ENCODE measurements around the gene NSFL1C. TPM values are rescaled to one million over a fixed set of nuclear protein-coding genes. Genes with fewer than 3 reads are reported as not detected.
"Not testable (repeated sequence)": the region's sequence is repeated elsewhere in the genome, so short reads cannot be mapped to it uniquely, and the experiment has no call there.

The NSFL1C gene
- 10 to 100 TPM; 57.7 to 63.1 TPM for total RNA-seq
- total RNA-seq: 31.5 to 40.7 reads per million in 2 donors

DNA sequence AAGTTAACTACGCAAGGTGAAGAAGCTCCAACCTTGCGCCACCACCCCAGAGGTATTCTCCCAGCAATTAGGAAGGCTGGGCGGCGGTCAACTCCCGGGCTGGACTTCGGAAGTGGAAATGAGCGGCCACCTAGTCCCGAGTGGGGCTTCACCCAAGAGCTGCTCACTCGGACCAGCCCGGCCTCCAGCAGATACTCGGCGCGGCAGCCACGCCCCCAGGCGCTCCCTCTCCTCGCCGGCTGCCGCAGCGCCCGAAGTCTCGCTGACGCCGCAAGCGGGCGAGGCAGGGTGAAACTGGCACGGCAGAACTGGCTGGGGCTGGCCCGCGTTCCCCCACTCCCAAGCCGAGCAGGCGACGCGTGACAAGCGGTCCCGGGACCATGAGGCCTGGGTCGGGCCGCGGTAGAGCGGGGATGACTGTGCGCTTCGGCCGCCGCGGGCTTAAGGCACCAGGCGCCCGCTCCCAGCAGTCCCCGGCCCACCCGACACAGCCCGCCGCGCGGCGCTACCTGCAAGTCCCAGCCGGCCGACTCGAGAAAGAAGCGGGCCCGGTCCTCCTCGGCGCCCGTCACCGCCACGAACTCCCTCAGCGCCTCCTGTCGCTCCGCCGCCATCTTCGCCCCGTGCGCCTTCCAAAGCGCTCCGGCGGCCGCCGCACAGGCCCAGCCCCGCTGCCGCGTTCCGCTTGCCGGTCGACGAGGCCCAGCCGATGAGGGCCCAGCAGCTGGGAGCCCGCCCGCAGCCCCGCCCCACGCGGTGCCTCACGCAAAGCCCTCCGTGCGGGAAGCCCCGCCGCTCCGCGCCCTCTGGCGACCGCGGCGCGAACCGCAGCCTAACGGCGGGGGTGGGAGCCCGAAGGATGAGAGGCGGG lies at the start of gene NSFL1C:
NSFL1C (minus strand) TSS at position 639 of the 871 bp plus-strand sequence; CDS start at position 614, 25 bp downstream.
- H3K4me1 Mint-ChIP-seq: peaks cover 34% of the 10 kb centered on the region
- peak; percentile 98 to 100 (median 99) for DNase-seq

DNA sequence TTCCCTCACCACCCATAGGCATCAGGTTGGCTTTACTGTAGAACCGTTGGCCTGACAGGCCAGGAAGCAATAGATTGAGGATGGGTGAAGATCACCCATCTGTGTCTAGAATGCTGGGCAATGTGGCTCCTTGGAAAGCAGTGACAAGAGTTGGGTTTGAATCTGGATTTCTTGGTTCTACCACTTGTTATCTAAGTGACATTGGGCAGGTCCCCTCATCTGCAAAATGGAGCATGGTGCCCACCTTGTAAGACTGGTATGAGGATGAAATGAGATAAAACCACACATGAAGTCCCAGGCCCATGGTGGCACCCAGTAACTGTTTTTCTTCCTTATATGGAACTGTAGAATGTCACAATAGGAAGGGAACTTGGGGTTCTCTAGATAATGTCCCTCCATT lies 47.2 kb upstream of the NSFL1C start:
- DNase-seq (no peak), ATAC-seq (no peak)
- Mint-ChIP-seq H3K4me3 (no peak overlapping the region), H3K36me3 (ENCODE audit: low read depth) (peaks cover 7% of the 10 kb centered on the region), H3K27me3 (peaks cover 37% of the 10 kb centered on the region), H3K27ac (no peak overlapping the region), H3K4me1 (no peaks in the 10 kb centered on the region)
- no peaks in the 10 kb centered on the region for H3K9me3 ChIP-seq (ENCODE audit: control insufficient read depth, low read length, poor library complexity, severe bottlenecking)

More for the DNA sequence above, at the start of gene NSFL1C:
- H3K4me3 Mint-ChIP-seq: peak within 1 kb of the TSS; percentile 86
- peaks cover 9% of the 10 kb centered on the region for H3K27me3 Mint-ChIP-seq
- no peaks in the 10 kb centered on the region for H3K36me3 Mint-ChIP-seq (ENCODE audit: low read depth)
- no peaks in the 10 kb centered on the region for H3K9me3 ChIP-seq (ENCODE audit: control insufficient read depth, low read length, poor library complexity, severe bottlenecking)
- H3K27ac Mint-ChIP-seq: peak within 1 kb of the TSS; percentile 75
- peak; percentile 97 for ATAC-seq

GRCh38 chr20:1509237-1509636 lies 42.6 kb upstream of the NSFL1C start:
- H3K27ac Mint-ChIP-seq: no peak overlapping the region
- H3K4me3 Mint-ChIP-seq: no peak overlapping the region
- ATAC-seq: peak; percentile 67
- peaks cover 7% of the 10 kb centered on the region for H3K36me3 Mint-ChIP-seq (ENCODE audit: low read depth)
- no peaks in the 10 kb centered on the region for H3K9me3 ChIP-seq (ENCODE audit: control insufficient read depth, low read length, poor library complexity, severe bottlenecking)
- peaks cover 59% of the 10 kb centered on the region for H3K27me3 Mint-ChIP-seq
- H3K4me1 Mint-ChIP-seq: no peaks in the 10 kb centered on the region
- no peak for DNase-seq

DNA sequence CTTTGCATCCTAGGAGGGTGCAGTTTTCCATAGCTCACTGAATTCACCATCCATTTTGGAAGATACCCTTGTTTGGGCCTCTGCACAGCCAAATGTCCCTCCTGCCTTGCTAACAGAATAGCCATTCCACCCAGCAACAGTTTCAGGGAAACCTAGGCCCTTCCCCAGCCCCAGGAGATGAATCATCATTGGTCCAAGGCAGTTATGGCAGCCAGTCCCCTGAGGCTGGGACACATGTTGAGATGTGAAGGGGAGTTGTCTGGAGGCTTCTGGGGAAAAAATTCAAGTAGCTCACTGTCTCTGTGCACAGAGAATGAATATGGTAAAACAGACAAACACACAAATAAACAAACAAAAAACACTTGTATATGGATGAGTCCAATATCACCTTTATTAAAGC lies 41.9 kb upstream of the NSFL1C start:
- DNase-seq (no peak), ATAC-seq (no peak)
- Mint-ChIP-seq H3K27me3 (peaks cover 61% of the 10 kb centered on the region), H3K36me3 (ENCODE audit: low read depth) (peaks cover 7% of the 10 kb centered on the region), H3K27ac (no peak overlapping the region), H3K4me1 (peaks cover 2% of the 10 kb centered on the region), H3K4me3 (no peak overlapping the region)
- no peaks in the 10 kb centered on the region for H3K9me3 ChIP-seq (ENCODE audit: control insufficient read depth, low read length, poor library complexity, severe bottlenecking)

- no peak overlapping the region for H3K27ac Mint-ChIP-seq
- no peak overlapping the region for H3K4me3 Mint-ChIP-seq
- peaks cover 8% of the 10 kb centered on the region for H3K36me3 Mint-ChIP-seq (ENCODE audit: low read depth)
- DNase-seq (no peak), ATAC-seq (no peak)
- H3K27me3 Mint-ChIP-seq: peaks cover 73% of the 10 kb centered on the region
- H3K9me3 ChIP-seq (ENCODE audit: control insufficient read depth, low read length, poor library complexity, severe bottlenecking): no peaks in the 10 kb centered on the region
- peaks cover 4% of the 10 kb centered on the region for H3K4me1 Mint-ChIP-seq
Measured at GRCh38 chr20:1507276-1507675, 40.6 kb upstream of the NSFL1C start.

- no peaks in the 10 kb centered on the region for H3K9me3 ChIP-seq (ENCODE audit: control insufficient read depth, low read length, poor library complexity, severe bottlenecking)
- Mint-ChIP-seq H3K27ac (no peak overlapping the region), H3K36me3 (ENCODE audit: low read depth) (peaks cover 4% of the 10 kb centered on the region), H3K4me3 (no peak overlapping the region), H3K4me1 (peaks cover 4% of the 10 kb centered on the region), H3K27me3 (peaks cover 74% of the 10 kb centered on the region)
- DNase-seq (no peak), ATAC-seq (no peak)
Measured at GRCh38 chr20:1505871-1506270, 39.2 kb upstream of the NSFL1C start.

DNA sequence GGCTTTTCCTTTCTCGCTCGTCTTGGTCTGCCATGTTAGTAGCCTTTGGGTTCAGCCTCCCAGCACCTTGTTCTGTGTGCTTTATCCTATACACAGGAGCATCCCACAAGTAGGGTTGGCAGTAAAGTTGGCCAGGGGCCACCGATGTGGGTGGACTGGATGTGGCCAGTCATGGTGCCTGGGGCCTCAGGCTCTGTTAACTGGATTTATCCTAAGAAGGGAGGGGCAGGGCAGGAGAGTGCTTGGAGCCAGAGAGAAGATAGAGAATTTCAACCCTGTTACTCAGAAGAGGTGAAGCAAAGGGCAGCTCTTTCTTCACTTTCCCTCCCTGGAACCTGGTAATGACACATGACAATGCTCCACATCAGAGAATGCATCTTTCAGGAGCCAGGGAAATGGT lies 38.7 kb upstream of the NSFL1C start:
- ATAC-seq (no peak), DNase-seq (no peak)
- Mint-ChIP-seq H3K27ac (no peak overlapping the region), H3K4me1 (peaks cover 6% of the 10 kb centered on the region), H3K27me3 (peaks cover 77% of the 10 kb centered on the region), H3K4me3 (no peak overlapping the region), H3K36me3 (ENCODE audit: low read depth) (peaks cover 7% of the 10 kb centered on the region)
- no peaks in the 10 kb centered on the region for H3K9me3 ChIP-seq (ENCODE audit: control insufficient read depth, low read length, poor library complexity, severe bottlenecking)

DNA sequence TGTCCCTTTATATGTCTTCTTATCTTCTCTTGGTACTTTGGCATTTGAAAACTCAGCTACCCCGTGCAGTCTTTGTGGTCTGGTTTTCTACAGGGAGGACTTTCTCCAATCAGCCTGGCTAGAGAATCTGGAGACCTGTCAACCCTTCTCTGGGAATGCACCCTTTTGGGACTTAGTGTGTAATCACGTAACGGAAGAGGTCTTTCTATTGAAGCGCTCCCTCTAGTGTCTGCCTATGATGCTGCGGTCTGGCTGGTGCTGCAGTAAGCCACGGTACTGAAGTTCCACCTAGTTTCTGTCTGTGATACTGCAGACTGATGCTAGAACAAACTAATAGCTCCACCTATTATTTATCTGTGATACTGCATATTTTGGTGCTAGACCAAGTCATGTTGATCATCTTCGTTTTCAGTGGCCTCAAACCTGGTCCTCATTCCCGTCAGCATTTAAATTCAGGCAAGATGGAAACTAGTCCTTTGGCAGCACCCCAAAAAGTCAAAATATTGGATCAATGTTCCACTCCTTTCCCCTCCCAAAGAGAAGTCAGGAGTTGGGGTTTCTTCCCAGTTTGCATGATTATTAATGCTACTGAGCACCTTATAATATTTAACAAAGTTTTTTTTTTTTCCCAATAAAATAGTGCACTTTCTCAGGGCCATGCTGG lies 37.0 kb upstream of the NSFL1C start:
- Mint-ChIP-seq H3K27me3 (peaks cover 83% of the 10 kb centered on the region), H3K4me1 (peaks cover 6% of the 10 kb centered on the region), H3K27ac (peak overlapping the region; percentile 0), H3K4me3 (no peak overlapping the region), H3K36me3 (ENCODE audit: low read depth) (peaks cover 7% of the 10 kb centered on the region)
- no peaks in the 10 kb centered on the region for H3K9me3 ChIP-seq (ENCODE audit: control insufficient read depth, low read length, poor library complexity, severe bottlenecking)
- peak; percentile 36 to 65 (median 55) for DNase-seq
- ATAC-seq: peak; percentile 100

- no peak for DNase-seq
- no peaks in the 10 kb centered on the region for H3K9me3 ChIP-seq (ENCODE audit: control insufficient read depth, low read length, poor library complexity, severe bottlenecking)
- H3K4me1 Mint-ChIP-seq: peaks cover 6% of the 10 kb centered on the region
- no peak for ATAC-seq
- peaks cover 89% of the 10 kb centered on the region for H3K27me3 Mint-ChIP-seq
- no peak overlapping the region for H3K4me3 Mint-ChIP-seq
- no peak overlapping the region for H3K27ac Mint-ChIP-seq
- H3K36me3 Mint-ChIP-seq (ENCODE audit: low read depth): peaks cover 7% of the 10 kb centered on the region
Measured at GRCh38 chr20:1500496-1500895, 33.8 kb upstream of the NSFL1C start.

- no peak overlapping the region for H3K4me3 Mint-ChIP-seq
- peaks cover 6% of the 10 kb centered on the region for H3K4me1 Mint-ChIP-seq
- no peak for ATAC-seq
- no peaks in the 10 kb centered on the region for H3K9me3 ChIP-seq (ENCODE audit: control insufficient read depth, low read length, poor library complexity, severe bottlenecking)
- peaks cover 89% of the 10 kb centered on the region for H3K27me3 Mint-ChIP-seq
- peaks cover 7% of the 10 kb centered on the region for H3K36me3 Mint-ChIP-seq (ENCODE audit: low read depth)
- H3K27ac Mint-ChIP-seq: no peak overlapping the region
- no peak for DNase-seq
Measured at GRCh38 chr20:1499528-1500420, 33.1 kb upstream of the NSFL1C start.

- H3K4me3 Mint-ChIP-seq; ATAC-seq; H3K4me1 Mint-ChIP-seq; H3K27ac Mint-ChIP-seq; H3K9me3 ChIP-seq (ENCODE audit: control insufficient read depth, low read length, poor library complexity, severe bottlenecking); DNase-seq; H3K36me3 Mint-ChIP-seq (ENCODE audit: low read depth): not testable (repeated sequence)
- peaks cover 83% of the 10 kb centered on the region for H3K27me3 Mint-ChIP-seq
Measured at GRCh38 chr20:1497371-1497770, 30.7 kb upstream of the NSFL1C start.

GRCh38 chr20:1496930-1497329 lies 30.3 kb upstream of the NSFL1C start:
- ATAC-seq: no peak
- Mint-ChIP-seq H3K4me3 (no peak overlapping the region), H3K27me3 (peaks cover 79% of the 10 kb centered on the region), H3K27ac (no peak overlapping the region), H3K36me3 (ENCODE audit: low read depth) (peaks cover 3% of the 10 kb centered on the region), H3K4me1 (peaks cover 2% of the 10 kb centered on the region)
- DNase-seq: no peak
- H3K9me3 ChIP-seq (ENCODE audit: control insufficient read depth, low read length, poor library complexity, severe bottlenecking): no peaks in the 10 kb centered on the region

DNA sequence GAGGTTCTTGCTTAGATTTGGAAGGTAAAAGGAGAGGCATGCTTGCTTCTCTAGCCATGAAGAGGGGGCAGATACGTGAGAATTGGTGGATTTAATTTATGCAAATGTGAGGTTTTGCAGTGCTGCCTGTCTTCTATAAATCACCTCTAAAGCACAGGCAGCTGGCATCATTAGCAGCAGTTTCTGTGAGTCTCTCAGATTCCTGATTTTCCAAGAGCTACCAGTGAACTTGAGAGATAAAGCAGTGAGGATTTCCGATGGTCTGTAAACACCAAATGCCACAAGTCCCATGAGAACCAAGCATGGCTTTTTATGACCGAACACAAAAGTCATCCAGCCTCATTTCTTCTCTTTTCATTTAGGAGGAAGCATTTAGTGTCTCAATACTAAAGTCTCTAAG lies 27.8 kb upstream of the NSFL1C start:
- peaks cover 72% of the 10 kb centered on the region for H3K27me3 Mint-ChIP-seq
- H3K9me3 ChIP-seq (ENCODE audit: control insufficient read depth, low read length, poor library complexity, severe bottlenecking): no peaks in the 10 kb centered on the region
- H3K27ac Mint-ChIP-seq: no peak overlapping the region
- ATAC-seq (no peak), DNase-seq (no peak)
- H3K4me1 Mint-ChIP-seq: no peaks in the 10 kb centered on the region
- no peaks in the 10 kb centered on the region for H3K36me3 Mint-ChIP-seq (ENCODE audit: low read depth)
- H3K4me3 Mint-ChIP-seq: no peak overlapping the region
